Ishikawa (cell line): ENCODE data around the gene FGF14.

Experiments
- CEBPB ChIP-seq: IDR thresholded peaks from 2 replicates; pipeline ENCODE4 v1.6.1; 2012
- CREB1 ChIP-seq: IDR thresholded peaks from 2 replicates; pipeline ENCODE4 v1.6.1; 2012; ENCODE audit warnings: low read depth
- EGR1 ChIP-seq: IDR thresholded peaks from 2 replicates; pipeline ENCODE4 v1.6.1; 2012
- EP300 ChIP-seq: IDR thresholded peaks from 2 replicates; pipeline ENCODE4 v1.6.1; 2012; ENCODE audit warnings: borderline replicate concordance
- FOXM1 ChIP-seq: IDR thresholded peaks from 2 replicates; pipeline ENCODE4 v1.6.1; 2012; ENCODE audit warnings: low read depth, borderline replicate concordance
- NFIC ChIP-seq: IDR thresholded peaks from 2 replicates; pipeline ENCODE4 v1.6.1; 2012
- RAD21 ChIP-seq: IDR thresholded peaks from 2 replicates; pipeline ENCODE4 v1.6.1; 2012; ENCODE audit warnings: low read depth
- TAF1 ChIP-seq: IDR thresholded peaks from 2 replicates; pipeline ENCODE4 v1.6.1; 2012; ENCODE audit warnings: low read depth, mild to moderate bottlenecking
- TCF12 ChIP-seq: IDR thresholded peaks from 2 replicates; pipeline ENCODE4 v1.6.1; 2012; ENCODE audit warnings: low read depth
- TEAD4 ChIP-seq: IDR thresholded peaks from 2 replicates; pipeline ENCODE4 v1.6.1; 2012
- YY1 ChIP-seq: IDR thresholded peaks from 2 replicates; pipeline ENCODE4 v1.6.1; 2012; ENCODE audit warnings: low read depth
- ZBTB7A ChIP-seq: IDR thresholded peaks from 2 replicates; pipeline ENCODE4 v1.6.1; 2012; ENCODE audit warnings: low read depth
- TF ChIP-seq, protein P1 (sequence below): IDR thresholded peaks from 2 replicates; pipeline ENCODE4 v1.6.1; 2012
- TF ChIP-seq, protein P2 (sequence below): IDR thresholded peaks from 2 replicates; pipeline ENCODE4 v1.6.1; 2012; ENCODE audit warnings: low read depth, mild to moderate bottlenecking
- TF ChIP-seq, protein P3 (sequence below): IDR thresholded peaks from 2 replicates; pipeline ENCODE4 v1.6.1; 2012

The FGF14 gene

GRCh38 chr13:102309110-102309509, 92.7 kb downstream of the FGF14 start:
- TF ChIP-seq, protein P1, sequence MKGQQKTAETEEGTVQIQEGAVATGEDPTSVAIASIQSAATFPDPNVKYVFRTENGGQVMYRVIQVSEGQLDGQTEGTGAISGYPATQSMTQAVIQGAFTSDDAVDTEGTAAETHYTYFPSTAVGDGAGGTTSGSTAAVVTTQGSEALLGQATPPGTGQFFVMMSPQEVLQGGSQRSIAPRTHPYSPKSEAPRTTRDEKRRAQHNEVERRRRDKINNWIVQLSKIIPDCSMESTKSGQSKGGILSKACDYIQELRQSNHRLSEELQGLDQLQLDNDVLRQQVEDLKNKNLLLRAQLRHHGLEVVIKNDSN: no peak
- TF ChIP-seq, protein P2, sequence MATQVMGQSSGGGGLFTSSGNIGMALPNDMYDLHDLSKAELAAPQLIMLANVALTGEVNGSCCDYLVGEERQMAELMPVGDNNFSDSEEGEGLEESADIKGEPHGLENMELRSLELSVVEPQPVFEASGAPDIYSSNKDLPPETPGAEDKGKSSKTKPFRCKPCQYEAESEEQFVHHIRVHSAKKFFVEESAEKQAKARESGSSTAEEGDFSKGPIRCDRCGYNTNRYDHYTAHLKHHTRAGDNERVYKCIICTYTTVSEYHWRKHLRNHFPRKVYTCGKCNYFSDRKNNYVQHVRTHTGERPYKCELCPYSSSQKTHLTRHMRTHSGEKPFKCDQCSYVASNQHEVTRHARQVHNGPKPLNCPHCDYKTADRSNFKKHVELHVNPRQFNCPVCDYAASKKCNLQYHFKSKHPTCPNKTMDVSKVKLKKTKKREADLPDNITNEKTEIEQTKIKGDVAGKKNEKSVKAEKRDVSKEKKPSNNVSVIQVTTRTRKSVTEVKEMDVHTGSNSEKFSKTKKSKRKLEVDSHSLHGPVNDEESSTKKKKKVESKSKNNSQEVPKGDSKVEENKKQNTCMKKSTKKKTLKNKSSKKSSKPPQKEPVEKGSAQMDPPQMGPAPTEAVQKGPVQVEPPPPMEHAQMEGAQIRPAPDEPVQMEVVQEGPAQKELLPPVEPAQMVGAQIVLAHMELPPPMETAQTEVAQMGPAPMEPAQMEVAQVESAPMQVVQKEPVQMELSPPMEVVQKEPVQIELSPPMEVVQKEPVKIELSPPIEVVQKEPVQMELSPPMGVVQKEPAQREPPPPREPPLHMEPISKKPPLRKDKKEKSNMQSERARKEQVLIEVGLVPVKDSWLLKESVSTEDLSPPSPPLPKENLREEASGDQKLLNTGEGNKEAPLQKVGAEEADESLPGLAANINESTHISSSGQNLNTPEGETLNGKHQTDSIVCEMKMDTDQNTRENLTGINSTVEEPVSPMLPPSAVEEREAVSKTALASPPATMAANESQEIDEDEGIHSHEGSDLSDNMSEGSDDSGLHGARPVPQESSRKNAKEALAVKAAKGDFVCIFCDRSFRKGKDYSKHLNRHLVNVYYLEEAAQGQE: no peak
- TF ChIP-seq CREB1 (no peak), NFIC (no peak), RAD21 (no peak), EGR1 (no peak), EP300 (no peak)

GRCh38 chr13:102302534-102302933, 99.3 kb downstream of the FGF14 start:
- TF ChIP-seq NFIC (no peak), FOXM1 (no peak), TAF1 (no peak), EP300 (no peak), TEAD4 (no peak), CEBPB (no peak), ZBTB7A (no peak), YY1 (no peak), RAD21 (no peak)
- TF ChIP-seq, protein P2: no peak
- TF ChIP-seq, protein P3, sequence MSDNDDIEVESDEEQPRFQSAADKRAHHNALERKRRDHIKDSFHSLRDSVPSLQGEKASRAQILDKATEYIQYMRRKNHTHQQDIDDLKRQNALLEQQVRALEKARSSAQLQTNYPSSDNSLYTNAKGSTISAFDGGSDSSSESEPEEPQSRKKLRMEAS: no peak
- TF ChIP-seq, protein P1: no peak

- TF ChIP-seq, protein P1: no peak
- TF ChIP-seq ZBTB7A (no peak), TAF1 (no peak), CREB1 (no peak), TEAD4 (no peak), TCF12 (no peak), CEBPB (no peak), YY1 (no peak)
Measured at GRCh38 chr13:102300379-102300778, 101.5 kb downstream of the FGF14 start.

GRCh38 chr13:102299366-102299765, 102.5 kb downstream of the FGF14 start:
- TF ChIP-seq ZBTB7A (no peak), TAF1 (no peak), CEBPB (no peak), YY1 (no peak), FOXM1 (no peak), TEAD4 (no peak), TCF12 (no peak), EGR1 (no peak)
- TF ChIP-seq, protein P1: no peak

DNA sequence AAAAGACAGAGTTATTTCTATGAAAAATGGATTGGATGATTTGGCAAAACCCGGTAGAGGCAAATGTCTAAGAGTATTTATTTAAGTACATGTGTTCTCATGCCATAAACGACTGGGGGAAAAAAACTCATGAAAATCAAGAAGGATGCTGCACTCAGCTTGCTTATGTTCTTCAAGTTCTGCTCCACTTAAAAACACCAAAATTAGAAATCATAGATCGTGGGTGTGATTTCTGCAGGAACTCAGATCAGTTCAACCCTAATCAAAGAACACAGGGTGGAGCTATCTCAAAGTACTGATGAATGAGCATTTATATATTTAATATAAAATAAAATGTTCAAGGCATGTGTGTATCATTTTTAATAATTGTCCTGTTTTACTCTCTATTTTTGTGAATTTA, 103.8 kb downstream of the FGF14 start:
- TF ChIP-seq CREB1: no peak
- TF ChIP-seq, protein P1: no peak
- TF ChIP-seq, protein P3: no peak
- TF ChIP-seq TAF1: no peak
- no peak for TF ChIP-seq EP300
- no peak for TF ChIP-seq ZBTB7A
- no peak for TF ChIP-seq NFIC
- TF ChIP-seq EGR1: no peak
- no peak for TF ChIP-seq CEBPB
- TF ChIP-seq, protein P2: no peak
- TF ChIP-seq YY1: no peak
- TF ChIP-seq RAD21: no peak
- TF ChIP-seq TCF12: no peak
